ENCODE results near the gene RPS15.

The RPS15 gene

DNA sequence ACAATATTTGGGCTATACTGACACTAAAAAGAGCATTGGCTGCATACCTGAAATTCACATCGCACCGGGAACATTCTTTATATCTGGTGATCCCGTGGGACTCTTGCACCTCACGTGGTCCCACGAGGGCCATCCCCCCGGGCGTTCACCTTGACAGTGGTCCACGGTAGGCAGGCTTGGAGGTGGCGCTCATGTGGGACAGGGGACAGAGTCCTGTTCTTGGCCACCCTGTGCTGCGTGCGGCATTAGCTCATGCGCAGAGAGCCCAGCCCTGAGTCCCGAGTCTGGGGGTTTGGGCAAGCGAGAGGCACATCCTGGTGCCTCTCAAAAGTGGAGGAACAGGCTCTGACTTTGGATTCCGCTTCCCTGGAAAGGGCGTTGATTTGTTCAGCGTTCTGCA, 44.4 kb upstream of the RPS15 start:
- no peak for TF ChIP-seq CTCF (IDR thresholded peaks at IDR 0.05; ENCODE audit: low read length, missing control alignments)
- no peak overlapping the region for H3K4me3 ChIP-seq (replicated peaks; ENCODE audit: low read depth, low read length)
- DNase-seq (ENCODE audit: low read depth): no peak

DNA sequence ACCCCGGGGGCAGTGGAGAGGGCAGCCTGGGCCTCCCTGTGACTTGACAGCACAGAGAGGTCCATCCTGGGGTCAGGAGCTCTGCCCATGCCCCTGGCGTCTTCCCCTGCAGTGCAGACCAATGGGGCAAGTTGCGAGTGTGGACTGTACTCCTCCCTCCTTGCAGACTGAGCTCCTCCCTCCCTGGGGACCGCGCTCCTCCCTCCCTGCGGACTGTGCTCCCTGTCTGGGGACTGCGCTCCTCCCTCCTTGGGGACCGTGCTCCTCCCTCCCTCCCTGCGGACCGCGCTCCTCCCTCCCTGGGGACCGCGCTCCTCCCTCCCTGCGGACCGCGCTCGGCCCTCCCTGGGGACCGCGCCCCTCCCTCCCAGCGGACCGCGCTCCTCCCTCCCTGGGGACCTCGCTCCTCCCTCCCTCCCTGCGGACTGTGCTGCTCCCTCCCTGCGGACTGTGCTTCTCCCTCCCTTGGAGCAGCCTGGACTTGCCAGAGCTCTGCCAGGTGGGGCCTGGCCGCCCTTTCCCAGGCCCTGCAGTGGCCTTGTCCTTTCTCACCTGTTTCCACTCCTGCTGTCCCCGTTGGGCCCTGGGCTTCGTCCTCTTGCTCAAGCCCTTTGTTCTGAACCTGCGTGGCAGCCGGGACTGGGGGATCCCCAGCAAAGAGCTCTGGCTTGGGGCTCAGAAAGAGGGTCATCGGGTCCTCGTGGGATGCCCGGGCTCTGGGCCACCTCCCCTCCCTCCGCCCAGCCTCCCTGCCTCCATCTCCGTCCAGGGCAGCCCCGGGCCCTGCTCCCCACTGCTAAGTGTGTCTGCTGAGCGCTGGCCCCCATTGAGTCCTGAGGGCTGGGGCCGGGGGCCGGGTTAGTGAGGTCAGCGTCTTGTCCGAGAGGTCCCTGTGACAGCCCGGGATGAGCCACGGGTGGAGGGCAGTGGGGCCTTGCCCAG, 43.7 kb upstream of the RPS15 start:
- no peak for DNase-seq (ENCODE audit: low read depth)
- no peak for TF ChIP-seq CTCF (IDR thresholded peaks at IDR 0.05; ENCODE audit: low read length, missing control alignments)
- no peak overlapping the region for H3K4me3 ChIP-seq (replicated peaks; ENCODE audit: low read depth, low read length)

DNA sequence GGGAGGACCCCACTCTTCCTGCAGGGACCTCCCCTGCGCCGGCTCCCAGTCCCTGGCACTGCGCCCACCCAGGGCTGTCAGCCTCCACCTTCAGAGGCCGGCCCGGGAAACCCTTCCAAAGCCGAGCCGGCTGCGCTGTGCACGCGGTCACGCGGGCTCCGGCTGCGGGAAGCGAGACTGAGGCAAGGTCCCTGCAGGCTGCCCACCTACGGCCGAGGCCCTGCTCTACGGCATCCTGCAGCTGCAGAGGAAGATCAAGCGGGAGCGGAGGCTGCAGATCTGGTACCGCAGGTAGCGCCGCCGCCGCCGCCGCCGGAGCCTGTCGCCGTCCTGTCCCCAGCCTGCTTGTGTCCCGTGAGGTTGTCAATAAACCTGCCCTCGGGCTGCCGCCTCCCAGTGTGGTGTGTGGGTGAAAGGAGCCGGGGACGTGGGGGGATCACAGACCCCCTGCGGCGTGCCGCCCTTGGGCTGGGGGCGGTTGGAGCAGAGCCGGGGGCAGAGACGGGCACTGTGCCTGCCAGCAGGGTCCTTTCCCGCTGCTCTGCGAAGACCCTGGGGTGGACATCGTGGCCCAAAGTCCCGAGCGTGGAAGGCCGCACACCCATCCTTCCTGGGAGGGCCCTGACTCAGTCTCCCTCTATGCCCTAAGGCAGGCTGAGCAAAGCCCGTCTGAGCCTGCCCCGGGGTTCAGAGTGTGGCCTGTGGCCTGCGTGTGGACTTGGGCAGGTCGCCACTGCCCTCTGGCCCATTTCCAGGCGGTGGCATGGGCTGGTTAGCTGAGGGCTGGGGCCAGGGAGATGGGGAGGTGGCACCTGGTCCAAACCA, 42.8 kb upstream of the RPS15 start:
- TF ChIP-seq CTCF (IDR thresholded peaks at IDR 0.05; ENCODE audit: low read length, missing control alignments): no peak
- no peak for DNase-seq (ENCODE audit: low read depth)
- no peak overlapping the region for H3K4me3 ChIP-seq (replicated peaks; ENCODE audit: low read depth, low read length)

DNA sequence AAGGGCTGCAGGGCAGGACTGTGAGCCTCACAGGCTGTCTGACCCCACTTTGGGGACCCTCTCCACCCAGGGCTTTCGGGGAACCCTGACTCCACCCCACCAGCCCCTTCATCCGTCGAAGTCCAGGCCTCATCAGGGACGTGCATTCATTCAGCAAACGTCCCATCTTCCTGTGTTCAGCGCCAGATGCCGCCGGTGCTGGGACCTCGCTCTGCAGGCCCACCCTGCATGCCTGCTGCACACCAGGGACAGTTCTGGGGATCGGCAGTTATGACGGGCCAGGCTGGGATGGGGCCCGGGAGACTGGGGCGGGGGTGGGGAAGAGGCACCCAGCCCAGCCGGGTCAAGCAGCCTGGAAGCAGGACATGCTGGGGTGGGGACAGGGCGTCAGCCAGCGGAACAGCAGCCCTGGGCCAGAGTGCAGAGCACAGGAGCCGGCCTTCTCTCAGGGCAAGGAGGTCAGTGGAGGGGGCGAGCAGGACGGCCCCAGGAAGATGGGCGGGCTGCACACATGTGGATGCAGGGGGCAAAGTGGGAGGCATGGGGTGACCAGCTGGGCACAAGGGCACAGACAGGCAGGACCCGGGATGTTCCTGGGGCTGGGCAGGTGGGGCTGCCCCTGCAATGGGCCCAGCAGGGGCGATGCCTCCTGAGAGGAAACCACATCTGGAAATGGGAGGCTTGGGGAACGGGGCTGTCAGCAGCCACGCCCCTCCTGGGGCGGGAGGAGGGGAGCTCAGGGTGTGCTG, 42.0 kb upstream of the RPS15 start:
- TF ChIP-seq CTCF (IDR thresholded peaks at IDR 0.05; ENCODE audit: low read length, missing control alignments): no peak
- H3K4me3 ChIP-seq (replicated peaks; ENCODE audit: low read depth, low read length): no peak overlapping the region
- no peak for DNase-seq (ENCODE audit: low read depth)

DNA sequence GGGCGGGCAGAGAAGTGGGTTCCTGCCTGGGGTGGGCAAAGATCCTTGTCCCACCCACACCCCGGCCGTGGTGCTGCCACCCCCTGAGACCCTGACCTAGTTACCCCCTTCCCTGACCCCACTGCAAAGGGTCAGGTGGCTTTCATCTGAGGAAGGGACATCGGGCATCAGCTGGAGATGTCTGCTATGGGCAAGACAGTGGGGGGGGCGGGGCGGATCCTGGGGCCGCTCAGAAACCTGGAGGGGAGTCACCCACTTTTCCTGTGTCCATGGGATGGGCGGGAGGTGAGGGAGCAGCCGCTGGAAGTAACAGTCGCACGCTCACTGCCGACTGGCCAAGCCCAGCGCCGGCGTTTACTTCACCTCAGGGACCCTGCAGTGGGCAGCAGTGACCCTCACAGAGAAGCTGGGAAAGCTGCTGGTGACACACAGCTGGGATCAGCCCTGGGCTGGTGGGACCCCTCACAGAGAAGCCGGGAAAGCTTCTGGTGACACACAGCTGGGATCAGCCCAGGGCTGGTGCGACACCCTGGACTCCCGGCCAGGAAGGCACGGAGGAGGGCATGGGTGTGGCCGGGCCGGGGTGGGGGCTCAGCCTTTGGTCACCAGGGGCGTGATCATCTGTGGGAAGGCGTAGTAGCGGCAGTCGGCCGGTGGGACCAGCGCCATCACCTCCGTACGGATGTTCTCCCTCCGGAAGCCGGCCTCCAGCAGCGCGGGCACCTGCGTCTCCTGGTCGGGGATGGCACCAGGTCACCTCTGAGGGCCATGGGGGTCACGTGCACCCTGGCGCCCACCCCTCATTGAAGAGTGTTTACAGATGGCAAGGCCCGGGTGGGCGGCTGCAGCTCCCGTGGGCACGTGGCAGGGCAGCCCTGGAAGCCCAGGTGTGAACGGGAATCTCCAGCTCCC, 41.2 kb upstream of the RPS15 start:
- DNase-seq (ENCODE audit: low read depth): no peak
- no peak overlapping the region for H3K4me3 ChIP-seq (replicated peaks; ENCODE audit: low read depth, low read length)
- no peak for TF ChIP-seq CTCF (IDR thresholded peaks at IDR 0.05; ENCODE audit: low read length, missing control alignments)

GRCh38 chr19:1397838-1398237, 40.4 kb upstream of the RPS15 start:
- no peak for DNase-seq (ENCODE audit: low read depth)
- no peak overlapping the region for H3K4me3 ChIP-seq (replicated peaks; ENCODE audit: low read depth, low read length)
- no peak for TF ChIP-seq CTCF (IDR thresholded peaks at IDR 0.05; ENCODE audit: low read length, missing control alignments)

Data from fibroblast of pulmonary artery (primary cell).